Measurements from ENCODE around the gene MRPL23.

DNA sequence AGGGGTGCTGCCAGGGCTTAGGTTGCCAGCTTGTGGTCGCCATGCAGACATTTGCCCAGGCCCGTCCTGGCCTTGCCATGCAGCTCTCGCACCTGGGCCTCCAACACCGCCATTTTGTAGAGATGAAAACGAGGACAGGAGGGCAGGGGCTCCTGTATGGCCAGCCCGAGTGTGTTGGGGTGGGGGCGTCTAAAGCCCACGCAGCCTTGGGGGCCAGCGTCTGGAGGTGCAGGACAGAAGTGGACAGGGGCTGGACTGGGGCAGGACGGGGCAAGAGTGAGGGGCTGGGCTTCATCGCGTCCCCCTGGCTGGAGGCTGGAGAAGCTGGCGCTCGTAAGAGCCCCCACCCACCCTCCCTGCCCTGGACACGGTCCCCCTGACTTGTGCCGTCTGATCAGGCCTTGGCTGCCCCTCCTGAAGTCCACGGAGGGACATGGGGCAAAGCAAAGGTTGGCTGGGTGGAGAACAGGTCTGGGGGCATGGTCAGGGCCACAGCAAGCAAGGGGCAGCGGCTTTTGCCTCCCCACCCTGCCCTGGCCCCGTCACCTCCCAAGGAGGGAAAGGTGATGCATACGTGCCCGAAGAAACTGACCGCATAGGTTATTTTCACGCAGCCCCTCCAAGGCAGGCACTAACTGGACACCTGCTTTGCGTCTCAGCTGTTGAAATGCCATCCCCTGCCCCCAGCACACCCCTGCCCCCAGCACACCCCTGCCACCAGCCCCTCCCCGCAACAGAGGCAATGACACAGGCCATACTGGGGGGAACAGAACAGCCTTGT, 26.8 kb upstream of the MRPL23 start:
- TF ChIP-seq POLR2AphosphoS5 (IDR thresholded peaks at IDR 0.05; ENCODE audit: low read depth, low read length) (no peak), POLR2A (IDR thresholded peaks at IDR 0.05; ENCODE audit: borderline replicate concordance, extremely low read depth, insufficient read depth, insufficient read length) (no peak), CBX3 (IDR thresholded peaks at IDR 0.05; ENCODE audit: low read depth) (no peak), EZH2 (IDR thresholded peaks at IDR 0.05) (no peak), EZH2phosphoT487 (IDR thresholded peaks at IDR 0.05; ENCODE audit: borderline replicate concordance) (no peak)
- TF ChIP-seq, protein P1, sequence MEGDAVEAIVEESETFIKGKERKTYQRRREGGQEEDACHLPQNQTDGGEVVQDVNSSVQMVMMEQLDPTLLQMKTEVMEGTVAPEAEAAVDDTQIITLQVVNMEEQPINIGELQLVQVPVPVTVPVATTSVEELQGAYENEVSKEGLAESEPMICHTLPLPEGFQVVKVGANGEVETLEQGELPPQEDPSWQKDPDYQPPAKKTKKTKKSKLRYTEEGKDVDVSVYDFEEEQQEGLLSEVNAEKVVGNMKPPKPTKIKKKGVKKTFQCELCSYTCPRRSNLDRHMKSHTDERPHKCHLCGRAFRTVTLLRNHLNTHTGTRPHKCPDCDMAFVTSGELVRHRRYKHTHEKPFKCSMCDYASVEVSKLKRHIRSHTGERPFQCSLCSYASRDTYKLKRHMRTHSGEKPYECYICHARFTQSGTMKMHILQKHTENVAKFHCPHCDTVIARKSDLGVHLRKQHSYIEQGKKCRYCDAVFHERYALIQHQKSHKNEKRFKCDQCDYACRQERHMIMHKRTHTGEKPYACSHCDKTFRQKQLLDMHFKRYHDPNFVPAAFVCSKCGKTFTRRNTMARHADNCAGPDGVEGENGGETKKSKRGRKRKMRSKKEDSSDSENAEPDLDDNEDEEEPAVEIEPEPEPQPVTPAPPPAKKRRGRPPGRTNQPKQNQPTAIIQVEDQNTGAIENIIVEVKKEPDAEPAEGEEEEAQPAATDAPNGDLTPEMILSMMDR (IDR thresholded peaks at IDR 0.05 in 2 of 3, conservative IDR thresholded peaks at IDR 0.05 in 1 of 3; ENCODE audit: borderline replicate concordance in 1 of 3, insufficient read depth in 1 of 3, low read depth in 2 of 3, low read length in 2 of 3), result no peak
- TF ChIP-seq, protein P2, sequence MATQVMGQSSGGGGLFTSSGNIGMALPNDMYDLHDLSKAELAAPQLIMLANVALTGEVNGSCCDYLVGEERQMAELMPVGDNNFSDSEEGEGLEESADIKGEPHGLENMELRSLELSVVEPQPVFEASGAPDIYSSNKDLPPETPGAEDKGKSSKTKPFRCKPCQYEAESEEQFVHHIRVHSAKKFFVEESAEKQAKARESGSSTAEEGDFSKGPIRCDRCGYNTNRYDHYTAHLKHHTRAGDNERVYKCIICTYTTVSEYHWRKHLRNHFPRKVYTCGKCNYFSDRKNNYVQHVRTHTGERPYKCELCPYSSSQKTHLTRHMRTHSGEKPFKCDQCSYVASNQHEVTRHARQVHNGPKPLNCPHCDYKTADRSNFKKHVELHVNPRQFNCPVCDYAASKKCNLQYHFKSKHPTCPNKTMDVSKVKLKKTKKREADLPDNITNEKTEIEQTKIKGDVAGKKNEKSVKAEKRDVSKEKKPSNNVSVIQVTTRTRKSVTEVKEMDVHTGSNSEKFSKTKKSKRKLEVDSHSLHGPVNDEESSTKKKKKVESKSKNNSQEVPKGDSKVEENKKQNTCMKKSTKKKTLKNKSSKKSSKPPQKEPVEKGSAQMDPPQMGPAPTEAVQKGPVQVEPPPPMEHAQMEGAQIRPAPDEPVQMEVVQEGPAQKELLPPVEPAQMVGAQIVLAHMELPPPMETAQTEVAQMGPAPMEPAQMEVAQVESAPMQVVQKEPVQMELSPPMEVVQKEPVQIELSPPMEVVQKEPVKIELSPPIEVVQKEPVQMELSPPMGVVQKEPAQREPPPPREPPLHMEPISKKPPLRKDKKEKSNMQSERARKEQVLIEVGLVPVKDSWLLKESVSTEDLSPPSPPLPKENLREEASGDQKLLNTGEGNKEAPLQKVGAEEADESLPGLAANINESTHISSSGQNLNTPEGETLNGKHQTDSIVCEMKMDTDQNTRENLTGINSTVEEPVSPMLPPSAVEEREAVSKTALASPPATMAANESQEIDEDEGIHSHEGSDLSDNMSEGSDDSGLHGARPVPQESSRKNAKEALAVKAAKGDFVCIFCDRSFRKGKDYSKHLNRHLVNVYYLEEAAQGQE (IDR thresholded peaks at IDR 0.05; ENCODE audit: low read depth), result no peak

All from HCT116 (cell line).